Left renal pelvis (tissue), 4 donors: ENCODE results near the gene SH3BP2. TPM values are rescaled to one million over a fixed set of nuclear protein-coding genes. Genes with fewer than 3 reads are reported as not detected.

Experiments used
- DNase-seq, 4 donors: peaks; one replicate each; pipeline ENCODE4 v3.0.0-alpha.2; 2013; ENCODE audit warnings: low read depth in 4 of 4, low spot score in 3 of 4
- polyA plus RNA-seq, 4 donors: library from polyadenylated mRNA; unstranded; fragments of 120-200 nt; gene quantifications; one replicate each; pipeline ENCODE4 v1.2.1, GENCODE V29; 2013; ENCODE audit not compliant: insufficient read length in 4 of 4

Gene SH3BP2, protein sequence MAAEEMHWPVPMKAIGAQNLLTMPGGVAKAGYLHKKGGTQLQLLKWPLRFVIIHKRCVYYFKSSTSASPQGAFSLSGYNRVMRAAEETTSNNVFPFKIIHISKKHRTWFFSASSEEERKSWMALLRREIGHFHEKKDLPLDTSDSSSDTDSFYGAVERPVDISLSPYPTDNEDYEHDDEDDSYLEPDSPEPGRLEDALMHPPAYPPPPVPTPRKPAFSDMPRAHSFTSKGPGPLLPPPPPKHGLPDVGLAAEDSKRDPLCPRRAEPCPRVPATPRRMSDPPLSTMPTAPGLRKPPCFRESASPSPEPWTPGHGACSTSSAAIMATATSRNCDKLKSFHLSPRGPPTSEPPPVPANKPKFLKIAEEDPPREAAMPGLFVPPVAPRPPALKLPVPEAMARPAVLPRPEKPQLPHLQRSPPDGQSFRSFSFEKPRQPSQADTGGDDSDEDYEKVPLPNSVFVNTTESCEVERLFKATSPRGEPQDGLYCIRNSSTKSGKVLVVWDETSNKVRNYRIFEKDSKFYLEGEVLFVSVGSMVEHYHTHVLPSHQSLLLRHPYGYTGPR
- polyA plus RNA-seq = 10 to 100 TPM; 27.5 to 52.0 (median 30.7) TPM

GRCh38 chr4:2792711-2793585 is at the start of gene SH3BP2:
Gene SH3BP2 (plus strand): TSS chr4:2793085. CDS start chr4:2820618, 27,533 bp downstream.
- no peak for DNase-seq

DNA sequence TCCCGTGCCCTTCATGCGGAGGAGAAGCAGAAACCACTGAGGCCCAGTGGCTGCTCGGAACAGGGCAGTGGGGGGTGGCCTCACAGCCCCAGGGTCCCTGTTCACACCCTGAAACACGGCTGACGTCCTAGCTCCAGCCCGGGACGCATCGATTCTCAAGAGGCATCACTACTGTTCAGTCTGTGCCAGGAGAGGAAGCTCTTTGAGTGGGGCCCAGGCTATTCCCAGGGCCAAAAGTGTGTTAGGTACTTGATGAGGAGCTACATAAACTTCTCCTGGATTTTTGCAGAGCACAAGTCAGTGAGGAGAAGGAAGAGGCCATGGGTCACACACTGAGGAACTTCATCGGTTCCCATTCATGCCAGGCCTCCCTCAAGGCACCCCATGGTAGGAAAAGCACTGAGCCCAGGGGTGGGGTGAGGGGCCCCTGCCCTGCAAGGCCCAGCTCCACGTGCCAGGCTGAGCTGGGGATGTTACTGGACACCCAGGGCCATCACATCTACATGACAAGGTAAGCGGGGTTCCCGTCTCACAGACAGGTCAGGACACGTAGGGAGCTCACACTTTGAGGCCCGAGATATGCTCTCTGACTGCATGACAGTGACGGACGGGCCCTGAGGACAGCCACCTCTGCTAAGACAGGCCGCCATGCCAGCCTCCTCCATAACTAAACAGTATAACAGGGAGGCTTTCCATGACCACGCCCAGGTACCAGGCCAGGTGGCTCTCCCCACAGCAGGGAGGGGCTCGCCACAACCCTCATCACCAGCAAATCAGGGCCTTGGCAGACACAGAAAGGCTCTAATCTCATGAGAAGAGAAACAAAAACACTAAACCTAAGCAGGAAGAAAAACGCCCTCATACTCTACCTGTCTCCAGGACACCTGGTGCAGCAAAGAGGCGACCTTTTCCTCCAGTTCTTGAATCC is 49.1 kb upstream of the SH3BP2 start:
- DNase-seq = no peak

- no peak for DNase-seq
These were observed 48.2 kb upstream of the SH3BP2 start for GRCh38 chr4:2744576-2745270.

GRCh38 chr4:2745516-2745915 is 47.4 kb upstream of the SH3BP2 start:
- DNase-seq = no peak

DNA sequence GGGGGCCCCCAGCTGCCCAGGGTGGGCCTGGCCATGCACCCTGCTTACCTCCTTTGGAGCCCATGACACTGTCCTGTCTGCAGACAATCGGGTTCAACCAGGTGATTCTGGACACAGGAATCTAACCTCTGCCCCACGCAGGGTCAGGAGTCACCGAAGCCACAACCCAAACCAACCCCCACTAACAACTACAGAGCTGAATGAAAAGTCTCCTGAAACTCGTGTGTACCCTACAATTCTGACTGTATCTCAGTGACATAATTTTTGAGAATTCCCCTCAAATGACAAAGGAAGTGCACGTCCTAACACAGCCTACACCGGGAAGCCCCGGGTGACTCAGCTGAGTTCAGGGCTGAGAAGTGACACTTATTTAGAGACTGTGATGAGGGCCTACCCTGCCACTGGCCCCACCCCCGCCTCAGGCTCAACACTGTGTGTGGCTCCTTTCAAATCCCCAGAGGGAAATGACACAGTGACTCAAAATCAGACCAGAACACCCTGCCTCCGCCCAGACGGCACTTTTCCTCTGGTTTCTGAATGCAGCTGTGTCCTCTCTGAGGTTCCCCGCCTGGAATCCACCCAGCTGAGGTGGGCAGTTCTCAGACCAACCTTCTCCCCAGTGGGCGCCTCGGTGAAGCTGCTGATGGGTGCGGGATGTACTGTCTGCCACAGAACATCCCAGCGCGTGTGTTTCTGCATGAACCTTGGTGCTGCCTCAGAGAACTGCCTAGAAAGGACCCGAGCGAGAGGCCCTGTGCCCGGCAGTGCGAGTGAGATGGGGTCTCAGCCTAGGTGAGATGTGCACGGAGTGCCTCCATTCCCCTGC is 46.7 kb upstream of the SH3BP2 start:
- DNase-seq = no peak

DNA sequence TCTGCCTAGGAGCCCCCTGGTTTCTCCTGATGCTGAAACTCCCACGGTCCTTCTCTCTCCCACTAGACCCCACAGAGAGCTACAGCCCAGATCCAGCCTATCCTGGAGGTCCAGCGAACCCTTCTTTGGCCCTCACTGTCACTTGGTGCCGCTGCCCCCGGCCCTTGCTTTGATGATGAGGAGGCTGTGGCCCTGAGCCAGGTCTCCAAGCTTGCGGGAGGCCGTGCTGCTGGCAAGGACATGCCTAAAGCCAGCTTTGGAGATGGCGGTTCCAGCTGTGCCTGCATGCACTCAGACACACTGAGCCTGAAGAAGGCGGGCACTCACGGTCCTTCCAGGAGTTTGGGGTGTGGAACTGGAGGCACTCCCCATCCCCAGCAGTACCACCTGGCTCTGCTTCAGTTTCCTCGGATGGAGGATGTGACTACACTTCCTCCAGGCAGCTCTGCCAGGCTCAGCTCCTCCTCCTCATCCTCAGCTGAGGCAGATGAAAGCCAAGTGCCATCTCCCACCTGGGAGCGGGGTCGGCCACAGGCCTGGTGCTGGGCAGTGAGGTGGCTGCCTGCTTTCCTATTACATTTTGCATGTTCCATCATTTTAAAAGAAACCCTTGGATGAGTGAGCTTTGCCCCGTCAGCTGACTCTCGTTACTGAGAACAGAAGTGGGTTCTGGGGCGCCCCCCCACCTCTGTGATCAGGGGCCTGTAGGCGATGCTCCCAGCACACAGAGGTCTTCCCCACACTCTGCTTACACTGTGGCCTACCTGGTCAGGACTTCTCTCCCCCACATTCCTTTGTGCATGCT is 45.8 kb upstream of the SH3BP2 start:
- DNase-seq = no peak

DNA sequence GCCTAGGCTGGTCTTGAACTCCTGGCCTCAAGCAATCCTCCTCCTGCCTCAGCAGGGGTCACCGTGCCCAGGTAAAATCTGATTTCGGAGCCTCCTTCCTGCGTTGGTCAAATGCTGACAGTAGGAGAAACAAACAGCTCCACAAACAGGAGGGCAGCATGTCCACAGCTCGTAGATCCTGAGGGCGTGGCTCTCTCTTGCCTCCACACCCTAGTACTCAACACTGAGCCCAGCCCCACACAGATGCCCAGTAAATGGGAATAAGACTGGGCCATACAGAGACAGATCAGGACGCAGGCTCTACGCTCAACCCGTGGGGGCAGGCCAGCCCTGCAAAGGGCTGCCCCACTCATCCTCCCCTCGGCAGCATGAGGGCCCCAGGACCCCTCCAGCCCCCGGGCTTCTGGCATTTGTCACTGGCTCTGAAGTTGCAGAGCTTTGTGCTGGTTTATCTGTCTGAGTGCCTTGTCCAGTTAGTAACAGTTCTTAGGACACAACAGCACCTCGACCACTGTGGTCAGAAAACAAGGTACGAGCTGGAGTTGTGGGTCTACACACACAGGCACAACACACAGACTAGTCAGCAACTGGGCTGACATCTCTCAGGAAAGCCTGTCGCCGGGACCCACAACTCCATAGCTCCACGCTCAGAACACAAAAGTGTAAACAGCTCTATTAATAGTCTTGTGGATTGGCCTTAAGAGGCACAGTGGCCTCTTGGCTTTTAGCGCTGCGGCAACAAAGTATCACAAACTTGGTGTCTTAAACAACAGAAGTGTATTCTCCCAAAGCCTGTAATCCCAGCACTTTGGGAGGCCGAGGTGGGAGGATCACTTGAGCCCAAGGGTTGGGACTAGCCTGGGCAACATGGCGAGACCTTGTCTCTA is 41.9 kb upstream of the SH3BP2 start:
- DNase-seq = no peak

- no peak for DNase-seq
These were observed 39.4 kb upstream of the SH3BP2 start for GRCh38 chr4:2753436-2753835.

GRCh38 chr4:2754848-2755819 is 37.8 kb upstream of the SH3BP2 start:
- no peak for DNase-seq

GRCh38 chr4:2755821-2756690 is 36.8 kb upstream of the SH3BP2 start, which contains the start of gene TNIP2:
Gene TNIP2 (minus strand): TSS chr4:2756336. CDS start chr4:2756289, 47 bp downstream.
- peak in 3 of 4 donors; percentile 45 to 48 (median 45) for DNase-seq

DNA sequence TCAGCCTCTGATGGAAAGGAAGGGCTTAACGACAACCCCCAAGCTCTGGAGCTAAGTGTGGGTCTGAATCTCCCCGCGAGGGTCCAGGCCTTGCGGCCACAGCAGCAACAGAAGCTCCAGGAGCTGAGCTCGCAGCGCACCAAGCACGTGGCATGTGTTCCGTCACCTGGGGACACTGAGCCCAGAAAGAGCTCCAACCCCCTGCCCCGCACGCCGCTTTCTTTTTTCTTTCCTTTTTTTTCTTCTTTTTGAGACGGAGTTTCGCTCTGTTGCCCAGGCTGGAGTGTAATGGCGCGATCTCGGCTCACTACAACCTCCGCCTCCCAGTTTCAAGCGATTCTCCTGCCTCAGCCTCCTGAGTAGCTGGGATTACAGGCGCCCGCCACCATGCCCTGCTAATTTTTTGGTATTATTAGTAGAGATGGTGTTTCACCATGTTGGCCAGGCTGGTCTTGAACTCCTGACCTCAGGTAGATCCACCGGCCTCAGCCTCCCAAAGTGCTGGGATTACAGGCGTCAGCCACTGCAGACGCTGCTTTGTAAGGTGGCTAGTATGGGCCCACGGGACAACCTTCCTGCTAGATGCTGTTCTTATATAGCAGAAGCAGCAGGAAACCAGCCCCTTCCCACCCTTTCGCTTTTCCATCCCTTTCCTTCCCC is 36.1 kb upstream of the SH3BP2 start:
- no peak for DNase-seq

DNA sequence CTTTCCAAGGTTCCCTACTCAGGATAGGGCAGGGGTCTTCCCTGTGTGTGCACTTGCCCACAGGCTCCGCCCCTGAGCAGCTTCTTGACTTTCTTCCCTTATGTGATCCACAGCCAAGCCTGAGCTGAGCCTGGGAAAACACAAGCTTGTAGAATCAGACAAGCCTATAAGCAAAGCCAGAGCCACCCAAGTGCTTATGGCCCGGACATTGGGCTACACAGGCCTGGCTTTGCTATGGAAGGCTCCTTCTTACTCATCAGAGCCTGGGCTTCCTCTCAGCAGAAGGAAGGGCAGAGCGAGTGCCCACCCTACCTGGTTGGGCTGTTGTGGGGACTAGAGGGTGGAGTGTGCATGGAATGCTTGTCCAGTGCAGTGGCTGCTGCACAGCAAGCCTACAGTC is 35.5 kb upstream of the SH3BP2 start:
- no peak for DNase-seq

- no peak for DNase-seq
These were observed 31.6 kb upstream of the SH3BP2 start for GRCh38 chr4:2761035-2761923.
